ENCODE measurements around the gene MESD. TPM values are rescaled to one million over a fixed set of nuclear protein-coding genes. Genes with fewer than 3 reads are reported as not detected.

The MESD gene
- 18.6 and 24.0 TPM in 2 replicates for total RNA-seq

DNA sequence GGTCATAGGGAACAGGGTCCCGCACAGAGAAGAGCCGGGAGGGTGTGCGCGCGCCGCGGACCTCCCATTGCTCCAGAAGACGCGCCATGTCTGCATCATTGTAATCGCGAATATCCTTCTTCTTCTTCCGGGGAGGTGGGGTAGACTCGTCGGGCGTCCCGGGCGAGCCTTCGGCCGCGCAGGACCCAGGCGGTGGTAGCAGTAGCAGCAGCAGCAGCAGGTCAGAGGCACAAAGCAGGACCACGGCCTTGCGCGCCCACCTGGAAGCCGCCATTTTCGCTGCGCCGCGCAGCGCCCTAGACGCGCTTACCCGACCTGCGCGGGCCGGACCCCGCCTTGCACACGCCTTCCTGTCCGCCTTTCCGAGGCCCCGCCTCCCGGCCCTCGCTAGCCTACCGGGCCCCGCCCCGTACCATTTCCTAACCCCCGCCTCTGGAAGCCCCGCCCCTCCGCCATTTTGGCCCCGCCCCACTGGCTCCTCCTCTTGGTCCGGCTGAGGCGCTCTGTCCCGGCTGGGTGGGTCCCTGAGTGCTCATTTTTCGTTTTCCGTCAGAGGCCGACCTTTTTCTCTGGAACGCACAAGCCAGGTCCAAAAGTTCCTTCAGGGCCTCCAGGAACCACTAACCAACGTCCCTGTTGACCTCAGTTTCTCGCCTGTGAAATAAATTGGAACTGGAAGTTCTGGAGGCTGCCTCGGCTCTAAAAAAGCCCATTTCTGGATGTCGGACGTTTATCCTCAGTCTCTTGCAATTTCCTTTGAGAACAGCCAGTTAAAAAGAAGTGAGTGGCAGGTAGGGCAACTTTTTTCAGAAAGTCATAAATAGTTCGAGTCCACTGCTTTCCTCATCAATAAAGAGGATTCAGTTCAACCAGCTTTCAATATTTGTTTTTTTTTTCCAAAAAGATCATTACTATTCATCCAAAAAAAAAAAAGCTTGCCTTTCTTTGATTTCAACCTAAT lies at the start of gene MESD:
TSS of gene MESD (minus strand) at position 302 of the 961 bp plus-strand sequence. CDS start at position 274, 28 bp downstream.

DNA sequence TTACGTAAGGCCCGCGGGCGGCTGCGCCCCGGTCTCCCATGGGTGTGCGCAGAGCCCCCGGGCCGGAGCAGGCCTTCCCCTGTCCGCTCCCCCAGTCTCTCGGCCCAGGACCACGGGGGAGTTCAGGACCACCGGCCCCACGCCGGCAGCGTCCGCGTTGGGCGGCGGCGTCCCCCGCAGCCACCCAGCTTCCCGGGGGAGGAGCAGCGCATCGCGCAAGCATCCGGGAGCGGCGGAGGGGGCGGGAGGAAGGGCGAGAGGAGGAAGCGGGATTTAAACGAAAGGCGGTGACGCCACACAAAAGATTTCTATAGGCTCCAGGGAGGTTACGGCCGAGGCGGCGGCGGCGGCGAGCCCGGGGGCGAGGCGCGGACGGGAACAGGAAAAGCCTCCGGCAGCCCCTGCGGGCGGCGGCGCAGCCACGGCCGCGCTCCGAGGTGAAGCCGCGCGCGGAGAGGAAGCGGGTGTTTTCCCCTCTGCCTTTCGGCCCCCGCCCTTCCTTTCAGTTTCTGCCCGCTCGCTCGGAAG lies 11.1 kb upstream of the MESD start, which contains the start of gene TLNRD1:
TSS of gene TLNRD1 (plus strand) at position 300 of the 528 bp plus-strand sequence. CDS start 1,349 bp downstream, outside the sequence.

Other genes with a start within 250 kb of the MESD start
- gene CEMIP, start 210.4 kb downstream of the MESD start, total RNA-seq, result 72.9 and 1,057 TPM in 2 replicates
- 4.8 and 10.5 TPM in 2 replicates for gene TLNRD1, start 11.1 kb upstream of the MESD start, total RNA-seq
- gene CFAP161, start 144.5 kb upstream of the MESD start, total RNA-seq, result under 0.01 TPM in 1 of 2 replicates, not detected in the other
- 0.56 TPM in 1 of 2 replicates, not detected in the other for gene IL16, start 207.1 kb upstream of the MESD start, total RNA-seq